ENCODE data around the gene TNK2. TPM values are rescaled to one million over a fixed set of nuclear protein-coding genes. Genes with fewer than 3 reads are reported as not detected.

TNK2 gene
- total and polyA plus RNA-seq, 2 of the 8 experiments (the other 6 are each of a cell fraction or from before 2014, with no cell fraction given), result 10.4 to 33.9 TPM

DNA sequence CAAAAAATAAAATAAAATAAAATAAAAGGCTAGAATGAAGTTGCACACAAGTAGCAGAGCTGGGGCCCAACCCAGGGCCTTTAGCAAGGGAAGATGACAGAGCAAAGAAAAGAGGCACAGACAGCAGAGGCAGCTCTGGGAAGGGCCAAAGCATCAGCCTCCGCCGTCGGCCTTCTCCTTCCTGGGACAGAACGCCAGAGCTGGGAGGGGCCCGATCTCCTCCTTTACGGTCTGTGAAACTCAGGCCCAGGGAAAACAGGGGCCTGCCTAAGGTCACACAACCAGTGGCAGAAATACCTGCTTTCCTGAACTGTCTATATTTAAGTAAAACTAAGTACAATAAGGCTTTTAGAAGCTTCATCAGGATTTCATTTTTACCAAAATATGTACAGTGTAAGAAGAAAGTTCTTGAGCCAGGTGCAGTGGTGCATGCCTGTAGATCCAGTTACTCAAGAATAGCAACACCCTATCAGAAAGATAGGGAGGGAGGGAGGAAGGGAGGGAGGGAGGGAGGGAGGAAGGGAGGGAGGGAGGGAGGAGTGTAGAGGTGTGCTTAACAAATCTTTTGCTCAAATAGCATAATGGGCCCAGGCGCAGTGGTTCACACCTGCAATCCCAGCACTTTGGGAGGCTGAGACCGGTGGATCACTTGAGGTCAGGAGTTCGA is 53.6 kb downstream of the TNK2 start:
- H3K14ac ChIP-seq (ENCODE audit: insufficient read length), result no peak overlapping the region
- H3K56ac ChIP-seq (replicated peaks; ENCODE audit: insufficient read length, low read depth, low read length), result no peak overlapping the region
- no peak overlapping the region for H2BK5ac ChIP-seq (ENCODE audit: low read depth, low read length)
- no peak for TF ChIP-seq CEBPB (IDR thresholded peaks at IDR 0.05; ENCODE audit: low read depth, low read length)
- TF ChIP-seq MAX (IDR thresholded peaks at IDR 0.05), result no peak
- CTCF ChIA-PET (ENCODE audit: partially characterized antibody), result interaction anchor here (0.9 to 16.5 kb wide), 8 partner anchors 8 to 99 kb away, joined by 3 to 499 read pairs (median 4); partner anchors contain the start of gene MUC4
- no peaks in the 10 kb centered on the region for H4K20me1 ChIP-seq (replicated peaks in 1 of 2; ENCODE audit: control insufficient read depth in 1 of 2, insufficient read depth in 2 of 2, low read length in 2 of 2)
- no peak overlapping the region for H2AFZ ChIP-seq (ENCODE audit: low read length)
- H2BK12ac ChIP-seq (ENCODE audit: low read depth, low read length), result no peak overlapping the region
- H3K4me2 ChIP-seq (ENCODE audit: insufficient read depth in 1 of 2, low read depth in 2 of 2, low read length in 2 of 2), result no peak overlapping the region
- H3K79me2 ChIP-seq (ENCODE audit: control insufficient read depth in 1 of 2, insufficient read depth in 2 of 2, low read length in 2 of 2), result no peaks in the 10 kb centered on the region
- no peak overlapping the region for H2AK5ac ChIP-seq (ENCODE audit: low read depth, low read length)
- POLR2A ChIA-PET (ENCODE audit: partially characterized antibody), result no interaction called here
- no peak overlapping the region for H2BK20ac ChIP-seq (ENCODE audit: low read length)
- H4K91ac ChIP-seq (replicated peaks; ENCODE audit: insufficient read length, low read length), result no peak overlapping the region
- no peak overlapping the region for H4K5ac ChIP-seq (ENCODE audit: insufficient read length, low read depth, low read length)
- H3K27ac ChIP-seq (ENCODE audit: low read depth, low read length), result no peak overlapping the region
- H2BK15ac ChIP-seq (ENCODE audit: low read length), result no peak overlapping the region
- no peak overlapping the region for H2BK120ac ChIP-seq (replicated peaks; ENCODE audit: low read depth, low read length)
- H3K4ac ChIP-seq (replicated peaks; ENCODE audit: insufficient read length, low read depth, low read length), result no peak overlapping the region
- H4K8ac ChIP-seq (ENCODE audit: extremely low read depth, insufficient read depth, low read length), result no peak overlapping the region
- DNase-seq (ENCODE audit: low read depth in 1 of 2, low spot score in 2 of 2) (no peak), FAIRE-seq (no peak)
- H3K27me3 ChIP-seq (replicated peaks in 1 of 4; ENCODE audit: control insufficient read depth in 3 of 4, extremely low read depth in 1 of 4, insufficient read depth in 3 of 4, low read length in 3 of 4), result no peaks in the 10 kb centered on the region
- H3K4me1 ChIP-seq (replicated peaks in 1 of 4; ENCODE audit: control insufficient read depth in 3 of 4, insufficient read depth in 4 of 4, low read length in 3 of 4), result no peaks in the 10 kb centered on the region; a peak in 2 of 7 replicates
- no peak overlapping the region for H3K9ac ChIP-seq (replicated peaks in 1 of 4; ENCODE audit: extremely low read depth in 1 of 4, low read depth in 3 of 4, low read length in 3 of 4)
- H3K23me2 ChIP-seq (ENCODE audit: low read depth, low read length), result no peaks in the 10 kb centered on the region
- no peak overlapping the region for H3K4me3 ChIP-seq (ENCODE audit: extremely low read depth in 1 of 4, insufficient read depth in 2 of 4, low read depth in 3 of 4, low read length in 4 of 4)
- no peak overlapping the region for H3K18ac ChIP-seq (ENCODE audit: extremely low read depth, low read length)
- no peaks in the 10 kb centered on the region for H3K36me3 ChIP-seq (ENCODE audit: control insufficient read depth in 2 of 4, insufficient read depth in 4 of 4, low read length in 3 of 4)
- WGBS, 2 experiments (ENCODE audit: extremely low coverage in 1 of 2, insufficient coverage in 1 of 2, insufficient read length in 1 of 2, insufficient replicate concordance in 2 of 2, low coverage in 1 of 2, low lambda C conversion rate in 2 of 2, missing lambda C conversion rate in 1 of 2), result 76% methylated on average over 8 of the region's 9 CpGs; no CpG with 5 or more reads in 1 of the 2 experiments
- H3K23ac ChIP-seq (ENCODE audit: insufficient read length), result no peak overlapping the region
- no peaks in the 10 kb centered on the region for H3K79me1 ChIP-seq (ENCODE audit: low read depth, low read length)
- H3K9me3 ChIP-seq (ENCODE audit: insufficient read depth in 2 of 2, low read depth in 1 of 2, low read length in 1 of 2), result no peaks in the 10 kb centered on the region
